Psoas muscle (tissue), 8 donors: ENCODE measurements around the gene AMOTL1. TPM values are rescaled to one million over a fixed set of nuclear protein-coding genes. Genes with fewer than 3 reads are reported as not detected.
A peak's percentile ranks its signal among the peaks of the same experiment; 100 is the strongest.

Experiments
- ATAC-seq, 4 donors: fragments of 200-7000 bp; cut with Tn5 transposase; one replicate each; pipeline ENCODE4 v1.9.1; 2020; ENCODE audit warnings: moderate library complexity in 3 of 4, mild to moderate bottlenecking in 2 of 4
- DNase-seq, 2 donors: peaks; one replicate each; pipeline ENCODE4 v3.0.0-alpha.2; 2020
- H3K27ac ChIP-seq: fragments of 200-600 bp; one replicate; pipeline ENCODE4 v1.8.0; 2022
- H3K27me3 ChIP-seq, 3 donors: fragments of 200-600 bp in 1 of 3; one replicate each; pipeline versions ENCODE4 v1.6.1 to v1.8.0; 2013 to 2022; ENCODE audit warnings: low read length in 2 of 3, mild to moderate bottlenecking in 2 of 3, moderate library complexity in 1 of 3; ENCODE audit not compliant: insufficient read depth in 3 of 3
- H3K36me3 ChIP-seq, 2 donors: fragments of 200-600 bp in 1 of 2; one replicate each; pipeline versions ENCODE4 v1.6.1 to v1.8.0; 2013 to 2022; ENCODE audit warnings: low read depth in 1 of 2, mild to moderate bottlenecking in 1 of 2, moderate library complexity in 1 of 2; ENCODE audit not compliant: insufficient read depth in 1 of 2
- H3K4me1 ChIP-seq: fragments of 200-600 bp; one replicate; pipeline ENCODE4 v1.8.0; 2022
- H3K4me3 ChIP-seq: fragments of 200-600 bp; one replicate; pipeline ENCODE4 v1.8.0; 2022; ENCODE audit warnings: mild to moderate bottlenecking
- H3K9me3 ChIP-seq: fragments of 200-600 bp; one replicate; pipeline ENCODE4 v1.8.0; 2022
- CTCF ChIP-seq: fragments of 200-600 bp; IDR thresholded peaks from one replicate; pipeline ENCODE4 v1.8.0; 2022; ENCODE audit warnings: antibody characterized with exemption
- WGBS, 3 donors: extraction: QIAGEN DNeasy Blood & Tissue Kit; methylation state at CpG; one replicate each; pipeline versions ENCODE4 v1.1.6 to v1.1.7; 2013; 5-methylcytosine and 5-hydroxymethylcytosine counted together
- intact Hi-C, 2 donors: fragments of 100-400 bp; cut with DNase I; formaldehyde crosslinking; loops; one replicate each; pipeline versions ENCODE4 v1.11.0 to v1.14.2; 2022
- long read RNA-seq, 2 donors: library from polyadenylated mRNA; unstranded; transcript quantifications; one replicate each; pipeline ENCODE4 v2.0.0, GENCODE V29; 2021
- polyA plus RNA-seq, 3 donors: library from polyadenylated mRNA; stranded (reverse); fragments of 200-250 nt; gene quantifications; one replicate each; pipeline ENCODE4 v1.2.3, GENCODE V29; 2013
- total RNA-seq, 4 donors: library from RNA; stranded (reverse); fragmentation: NEBNext Ultra II Directional in 2 of 4; extraction: Animal tissue kit (Norgen Biotek cat#: 25700) in 2 of 4; gene quantifications; one replicate each; pipeline versions ENCODE4 v1.2.1 to v1.2.4, GENCODE V29; 2021 to 2023
- donor health status: healthy with polysubstance abuse.
- donor health status: DM: no; HTN: no; CAD: no; lungs with moderate emphysema.
- donor health status: Bipolar disorder and iron deficiency.
- donor health status: healthy.
- donor health status: DM: yes; HTN: yes; CAD: no.
- donor health status: DM: no; HTN: no; CAD: no.
- donor health status: DM: no; HTN: no; CAD: no.
- donor health status: DM: yes; HTN: yes; CAD: no.

AMOTL1 gene
- total RNA-seq, result 100 to 1,000 TPM; 225 to 355 (median 292) TPM
- polyA plus RNA-seq, result 100 to 1,000 TPM in 1 of 3 donors, 10 to 100 TPM in 2; 46.5 to 162 (median 91.8) TPM
- long read RNA-seq, donor 1, full-length matches to known transcripts, result 12 of 103 reads
- long read RNA-seq, donor 1, partial matches to known transcripts, result 33 of 103 reads
- long read RNA-seq, donor 1, other reads (novel, unspliced or antisense), result 58 of 103 reads
- long read RNA-seq, donor 2, full-length matches to known transcripts, result 111 of 461 reads
- long read RNA-seq, donor 2, partial matches to known transcripts, result 159 of 461 reads
- long read RNA-seq, donor 2, other reads (novel, unspliced or antisense), result 191 of 461 reads

- Histone ChIP-seq H3K27ac (peak within 1 kb of the TSS; percentile 99), H3K36me3 (no peaks in the 10 kb centered on the region), H3K27me3 (no peaks in the 10 kb centered on the region), H3K9me3 (no peaks in the 10 kb centered on the region), H3K4me1 (peaks cover 51% of the 10 kb centered on the region), H3K4me3 (peak within 1 kb of the TSS; percentile 99)
- peak; percentile 94 to 97 for DNase-seq
- intact Hi-C loops, result loop anchor here (2.0 to 10.0 kb wide), 4 partner anchors 33 to 146 kb away; no protein-coding TSS in a partner anchor
- no peak for TF ChIP-seq CTCF
- WGBS, 3 donors, result 2 to 5% (median 3%) methylated on average over 52 to 57 of the region's 57 CpGs
- peak; percentile 83 to 93 (median 84) for ATAC-seq
Measured at GRCh38 chr11:94767701-94768601, at the start of gene AMOTL1. AMOTL1 (plus strand) TSS chr11:94768356; CDS start chr11:94768512, 156 bp downstream.

GRCh38 chr11:94719876-94720275 lies 48.3 kb upstream of the AMOTL1 start:
- H3K9me3 ChIP-seq, result no peaks in the 10 kb centered on the region
- no peak for TF ChIP-seq CTCF
- ATAC-seq, result peak; percentile 45 to 71 (median 61)
- peak overlapping the region; percentile 43 for H3K27ac ChIP-seq
- H3K27me3 ChIP-seq, result no peaks in the 10 kb centered on the region
- H3K4me1 ChIP-seq, result peaks cover 27% of the 10 kb centered on the region
- intact Hi-C loops, result no loop called here
- no peak overlapping the region for H3K4me3 ChIP-seq
- DNase-seq, result no peak
- H3K36me3 ChIP-seq, result no peaks in the 10 kb centered on the region
- 38 to 46% (median 41%) methylated on average over 3 of the region's 3 CpGs for WGBS, 3 donors

GRCh38 chr11:94721565-94722292 lies 46.4 kb upstream of the AMOTL1 start:
- TF ChIP-seq CTCF, result no peak
- Histone ChIP-seq H3K9me3 (no peaks in the 10 kb centered on the region), H3K27me3 (no peaks in the 10 kb centered on the region), H3K4me3 (no peak overlapping the region), H3K27ac (peak overlapping the region; percentile 33), H3K4me1 (peaks cover 27% of the 10 kb centered on the region), H3K36me3 (no peaks in the 10 kb centered on the region)
- WGBS, 3 donors, result 37 to 60% (median 57%) methylated on average over 2 of the region's 2 CpGs
- DNase-seq, result no peak
- ATAC-seq, result peak; percentile 60 to 94 (median 86)
- intact Hi-C loops, result loop anchor here in 1 of 2 donors (2.0 kb wide), 1 partner anchor 19 kb away; no protein-coding TSS in a partner anchor

GRCh38 chr11:94722735-94723134 lies 45.4 kb upstream of the AMOTL1 start:
- 92 to 97% (median 97%) methylated on average over 1 of the region's 1 CpG for WGBS, 3 donors
- Histone ChIP-seq H3K36me3 (no peaks in the 10 kb centered on the region), H3K9me3 (no peaks in the 10 kb centered on the region), H3K4me1 (peaks cover 27% of the 10 kb centered on the region), H3K27ac (no peak overlapping the region), H3K4me3 (no peak overlapping the region), H3K27me3 (no peaks in the 10 kb centered on the region)
- no peak for ATAC-seq
- TF ChIP-seq CTCF, result no peak
- intact Hi-C loops, result loop anchor here in 1 of 2 donors (2.0 kb wide), 1 partner anchor 18 kb away; no protein-coding TSS in a partner anchor
- DNase-seq, result no peak
